Adrenal gland (tissue), 5 donors: ENCODE results near the gene L3MBTL2.

Experiments used
- POLR2A ChIP-seq, 2 donors: fragments of 450-650 bp; IDR thresholded peaks; one replicate each; pipeline ENCODE4 v1.6.1; 2017; ENCODE audit warnings: antibody characterized with exemption in 2 of 2, mild to moderate bottlenecking in 2 of 2, moderate library complexity in 1 of 2
- TF ChIP-seq, protein P1 (sequence below), 6 experiments: fragments of 450-650 bp in 4 of 6; fragments of 200-600 bp in 2 of 6; sonication (generic) in 1 of 6; IDR thresholded peaks; 1 replicate in 5 of 6; 2 replicates in 1 of 6; pipeline versions ENCODE4 v1.5.1 to v1.8.0; 2016 to 2021; ENCODE audit warnings: antibody characterized with exemption in 6 of 6, mild to moderate bottlenecking in 2 of 6, moderate library complexity in 1 of 6
- donor health status: DM: no; HTN: no; CAD: no.

DNA sequence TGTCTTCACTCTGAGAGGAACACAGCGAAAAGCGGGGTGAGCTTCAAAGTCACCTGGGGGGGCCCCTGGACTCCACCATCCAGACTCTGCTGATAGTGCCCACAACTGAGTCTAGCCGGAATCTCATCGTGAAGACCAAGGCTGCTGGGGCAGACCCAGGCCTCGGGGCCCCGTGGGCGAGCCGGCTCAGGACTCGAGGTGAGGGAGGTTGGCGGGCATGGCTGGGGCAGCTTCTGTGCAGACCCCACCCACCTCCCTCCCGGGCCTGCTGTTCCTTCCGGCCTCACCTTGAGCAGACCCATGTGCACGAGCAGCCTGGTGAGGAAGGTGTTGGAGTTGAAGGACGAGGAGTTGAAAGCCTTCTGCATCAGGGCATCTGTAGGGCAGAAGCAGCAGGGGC, 44.3 kb downstream of the L3MBTL2 start:
- no peak for TF ChIP-seq POLR2A (IDR thresholded peaks at IDR 0.05)
- TF ChIP-seq, protein P1, sequence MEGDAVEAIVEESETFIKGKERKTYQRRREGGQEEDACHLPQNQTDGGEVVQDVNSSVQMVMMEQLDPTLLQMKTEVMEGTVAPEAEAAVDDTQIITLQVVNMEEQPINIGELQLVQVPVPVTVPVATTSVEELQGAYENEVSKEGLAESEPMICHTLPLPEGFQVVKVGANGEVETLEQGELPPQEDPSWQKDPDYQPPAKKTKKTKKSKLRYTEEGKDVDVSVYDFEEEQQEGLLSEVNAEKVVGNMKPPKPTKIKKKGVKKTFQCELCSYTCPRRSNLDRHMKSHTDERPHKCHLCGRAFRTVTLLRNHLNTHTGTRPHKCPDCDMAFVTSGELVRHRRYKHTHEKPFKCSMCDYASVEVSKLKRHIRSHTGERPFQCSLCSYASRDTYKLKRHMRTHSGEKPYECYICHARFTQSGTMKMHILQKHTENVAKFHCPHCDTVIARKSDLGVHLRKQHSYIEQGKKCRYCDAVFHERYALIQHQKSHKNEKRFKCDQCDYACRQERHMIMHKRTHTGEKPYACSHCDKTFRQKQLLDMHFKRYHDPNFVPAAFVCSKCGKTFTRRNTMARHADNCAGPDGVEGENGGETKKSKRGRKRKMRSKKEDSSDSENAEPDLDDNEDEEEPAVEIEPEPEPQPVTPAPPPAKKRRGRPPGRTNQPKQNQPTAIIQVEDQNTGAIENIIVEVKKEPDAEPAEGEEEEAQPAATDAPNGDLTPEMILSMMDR (IDR thresholded peaks at IDR 0.05), result no peak
